Fibroblast of villous mesenchyme (primary cell): ENCODE data around the gene SUSD1. TPM values are rescaled to one million over a fixed set of nuclear protein-coding genes. Genes with fewer than 3 reads are reported as not detected.

Source experiments
- DNase-seq: peaks from one replicate; pipeline ENCODE4 v3.0.0-alpha.2; 2010; ENCODE audit warnings: low read depth
- H3K4me3 ChIP-seq: 2 replicates; pipeline ENCODE4 v1.5.1; 2011; ENCODE audit warnings: low read depth, mild to moderate bottlenecking, low read length
- CTCF ChIP-seq: IDR thresholded peaks from 2 replicates; pipeline ENCODE4 v1.5.1; 2012; ENCODE audit warnings: low read depth, mild to moderate bottlenecking, low read length; ENCODE audit not compliant: insufficient read depth
- total RNA-seq: library from RNA; depleted of rRNA; stranded (reverse); fragments of >200 nt; gene quantifications from 2 replicates; pipeline ENCODE4 v1.2.3, GENCODE V29; 2012

SUSD1 gene
- total RNA-seq, 1 donor: 29.8 TPM

DNA sequence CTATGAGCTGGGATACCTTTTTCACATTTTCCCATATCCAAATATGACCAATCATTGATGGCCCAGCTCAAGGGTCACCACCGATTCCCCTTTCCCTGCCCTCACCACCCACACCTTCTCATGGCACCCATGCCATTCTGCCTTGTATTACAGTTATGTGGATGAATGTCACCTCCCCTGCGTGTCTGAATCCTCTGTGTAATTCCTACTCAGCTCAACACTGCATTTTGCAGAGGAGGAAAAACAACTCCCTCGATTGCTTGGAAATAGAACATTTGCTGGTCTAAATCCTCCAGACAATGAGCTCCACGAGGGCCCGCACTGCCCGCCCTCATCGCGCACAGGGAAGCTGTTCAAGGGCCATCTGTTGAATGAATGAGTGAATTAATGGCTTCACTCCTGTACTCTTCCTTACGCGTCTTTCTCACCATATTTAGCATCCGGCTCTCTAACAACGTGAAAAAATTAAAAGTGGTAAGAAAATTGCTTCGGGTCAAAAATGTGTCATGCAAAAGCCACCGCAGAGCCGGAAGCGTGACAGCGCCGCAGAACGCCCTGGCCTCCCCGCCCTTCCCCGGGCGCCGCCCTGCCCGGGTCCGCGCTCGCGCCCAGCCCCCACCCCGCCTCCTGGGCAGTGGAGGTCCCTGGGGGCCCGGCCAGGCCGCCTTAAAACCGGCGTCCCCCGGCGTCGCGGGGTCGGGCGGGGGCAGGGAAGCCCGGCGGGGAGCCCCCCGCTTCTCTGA, 704 bp downstream of the SUSD1 start:
- peak; percentile 22 for DNase-seq
- peak overlapping the region; percentile 58 for H3K4me3 ChIP-seq
- no peak for TF ChIP-seq CTCF

DNA sequence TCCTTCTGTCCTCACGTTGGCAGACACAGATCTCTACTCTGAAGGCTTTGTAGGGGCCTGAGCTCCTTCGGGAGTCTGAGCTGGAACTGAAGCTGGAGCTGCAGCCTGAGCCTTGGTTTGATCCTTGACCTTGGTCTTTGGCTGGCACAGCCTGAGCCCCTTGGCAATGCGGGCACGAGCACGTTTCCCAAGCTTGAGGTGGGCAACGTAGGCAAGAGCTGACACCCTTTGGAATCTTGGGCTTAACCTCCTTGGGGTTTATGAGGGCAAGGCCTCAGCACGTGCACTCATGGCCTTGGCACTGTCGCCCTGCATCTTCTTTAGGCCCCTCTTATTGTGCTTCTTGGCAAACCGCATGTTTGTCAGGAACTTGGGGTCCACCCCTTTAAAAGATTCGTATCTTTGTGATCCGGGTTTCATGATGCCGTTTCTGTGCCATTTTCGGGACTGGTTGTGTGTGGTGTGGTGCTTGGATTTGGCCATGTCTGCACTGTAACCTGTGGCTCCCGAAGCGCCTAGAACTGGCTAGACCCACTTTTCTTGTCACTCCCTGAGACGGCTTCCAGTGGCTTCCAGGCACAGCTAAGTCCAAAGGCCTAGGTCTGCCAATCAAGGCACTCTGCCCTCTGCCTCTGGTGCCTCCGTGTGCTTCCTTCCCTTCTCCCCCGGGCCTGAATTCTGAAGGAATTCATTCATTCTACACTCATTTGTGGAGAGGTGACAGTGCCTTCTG, 1.4 kb downstream of the SUSD1 start:
- H3K4me3 ChIP-seq: peak overlapping the region; percentile 58
- TF ChIP-seq CTCF: no peak
- DNase-seq: no peak

GRCh38 chr9:112170968-112171367, 4.1 kb downstream of the SUSD1 start:
- no peak for TF ChIP-seq CTCF
- H3K4me3 ChIP-seq: no peak overlapping the region
- DNase-seq: no peak

GRCh38 chr9:112170235-112170634, 4.9 kb downstream of the SUSD1 start:
- no peak overlapping the region for H3K4me3 ChIP-seq
- DNase-seq: no peak
- TF ChIP-seq CTCF: no peak

DNA sequence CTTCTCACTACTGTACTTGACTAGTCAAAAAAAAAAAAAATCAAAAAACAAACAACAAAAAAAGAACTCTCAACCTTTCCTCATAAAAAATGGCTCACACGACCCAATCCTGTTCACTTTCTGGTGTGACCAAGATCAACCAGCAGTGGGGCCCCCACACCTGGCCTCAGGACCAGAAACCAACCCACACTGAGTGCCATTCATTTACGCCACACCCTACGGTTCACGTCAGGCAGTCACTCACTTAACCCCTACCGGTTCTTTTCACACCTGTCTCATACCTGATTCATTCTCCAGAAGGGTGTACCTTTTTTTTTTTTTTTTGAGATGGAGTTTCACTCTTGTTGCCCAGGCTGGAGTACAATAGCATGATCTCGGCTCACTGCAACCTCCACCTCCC, 5.7 kb downstream of the SUSD1 start:
- no peak for TF ChIP-seq CTCF
- no peak for DNase-seq
- H3K4me3 ChIP-seq: no peak overlapping the region

- TF ChIP-seq CTCF: no peak
- DNase-seq: no peak
- no peak overlapping the region for H3K4me3 ChIP-seq
Measured at GRCh38 chr9:112168197-112168596, 6.9 kb downstream of the SUSD1 start.
